ENCODE data around the gene BMPER.

BMPER gene

DNA sequence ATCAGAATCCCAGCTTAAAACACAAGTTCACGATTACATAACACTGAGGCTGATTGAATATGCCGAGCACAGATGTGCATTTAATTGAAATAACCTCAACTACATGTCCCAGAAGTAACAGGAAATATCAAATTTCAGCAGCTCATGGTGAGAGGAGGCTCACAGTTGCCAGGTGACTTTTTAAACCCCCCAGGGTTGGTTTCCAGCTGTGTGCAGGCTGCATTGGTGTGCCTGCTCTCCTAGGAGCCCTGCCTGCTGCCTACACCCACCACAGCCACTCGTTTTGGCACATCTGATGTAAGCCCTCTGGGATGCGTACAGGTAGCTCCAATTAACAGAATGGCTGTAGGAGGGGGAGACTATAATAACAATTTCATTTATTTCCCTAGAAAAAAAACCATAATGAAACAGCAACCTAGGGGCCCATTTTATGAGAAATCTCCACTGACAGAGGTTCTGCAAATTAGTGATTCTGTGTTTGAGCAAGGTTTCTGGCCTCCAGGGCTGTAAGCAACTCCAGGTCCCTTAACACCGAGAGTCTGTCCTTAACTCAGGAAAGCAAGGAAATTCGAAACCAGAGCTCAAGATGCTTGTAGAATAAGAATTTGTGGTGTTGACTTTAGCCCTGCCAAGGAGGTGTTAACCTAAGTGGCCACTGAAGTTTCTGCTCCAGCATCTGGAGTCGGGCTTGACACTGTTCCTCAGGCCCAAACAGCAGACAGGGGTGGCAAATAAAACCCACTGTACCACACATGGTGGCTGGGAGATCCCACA, 161.9 kb downstream of the BMPER start:
- Histone ChIP-seq H3K27me3 (ENCODE audit: control insufficient read depth, insufficient read depth, low read length) (no peaks in the 10 kb centered on the region), H3K36me3 (ENCODE audit: control insufficient read depth, insufficient read depth, low read length) (no peaks in the 10 kb centered on the region), H3K4me3 (ENCODE audit: low read depth, low read length) (no peak overlapping the region), H3K4me1 (ENCODE audit: control insufficient read depth, insufficient read depth, low read length) (peaks cover 31% of the 10 kb centered on the region), H3K9me3 (ENCODE audit: control insufficient read depth, insufficient read depth, low read length) (no peaks in the 10 kb centered on the region), H3K27ac (ENCODE audit: low read depth, low read length) (no peak overlapping the region), H3K9ac (ENCODE audit: low read depth, low read length) (no peak overlapping the region)

DNA sequence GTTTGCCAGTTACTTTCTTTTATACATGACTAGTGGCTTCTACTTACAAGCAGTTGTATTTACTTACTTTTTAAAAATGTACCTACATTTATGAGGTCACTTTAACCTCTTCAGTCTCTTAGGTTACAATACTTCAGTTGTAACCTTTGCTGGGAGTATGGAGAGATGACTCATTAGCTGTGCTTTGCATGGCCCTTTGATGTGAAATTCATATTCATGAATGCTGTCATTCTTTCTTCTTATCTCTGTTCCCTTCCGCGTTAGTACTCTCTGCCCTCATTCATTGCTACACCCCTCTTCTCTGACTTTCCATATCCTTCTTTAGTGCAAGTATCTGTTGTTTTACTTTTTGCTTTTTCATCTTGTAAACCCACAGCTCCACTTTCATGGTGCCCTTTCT, 164.3 kb downstream of the BMPER start:
- H3K27me3 ChIP-seq (ENCODE audit: control insufficient read depth, insufficient read depth, low read length): no peaks in the 10 kb centered on the region
- H3K4me3 ChIP-seq (ENCODE audit: low read depth, low read length): no peak overlapping the region
- H3K9me3 ChIP-seq (ENCODE audit: control insufficient read depth, insufficient read depth, low read length): no peaks in the 10 kb centered on the region
- no peak overlapping the region for H3K27ac ChIP-seq (ENCODE audit: low read depth, low read length)
- H3K36me3 ChIP-seq (ENCODE audit: control insufficient read depth, insufficient read depth, low read length): no peaks in the 10 kb centered on the region
- H3K9ac ChIP-seq (ENCODE audit: low read depth, low read length): no peak overlapping the region
- peaks cover 20% of the 10 kb centered on the region for H3K4me1 ChIP-seq (ENCODE audit: control insufficient read depth, insufficient read depth, low read length)

DNA sequence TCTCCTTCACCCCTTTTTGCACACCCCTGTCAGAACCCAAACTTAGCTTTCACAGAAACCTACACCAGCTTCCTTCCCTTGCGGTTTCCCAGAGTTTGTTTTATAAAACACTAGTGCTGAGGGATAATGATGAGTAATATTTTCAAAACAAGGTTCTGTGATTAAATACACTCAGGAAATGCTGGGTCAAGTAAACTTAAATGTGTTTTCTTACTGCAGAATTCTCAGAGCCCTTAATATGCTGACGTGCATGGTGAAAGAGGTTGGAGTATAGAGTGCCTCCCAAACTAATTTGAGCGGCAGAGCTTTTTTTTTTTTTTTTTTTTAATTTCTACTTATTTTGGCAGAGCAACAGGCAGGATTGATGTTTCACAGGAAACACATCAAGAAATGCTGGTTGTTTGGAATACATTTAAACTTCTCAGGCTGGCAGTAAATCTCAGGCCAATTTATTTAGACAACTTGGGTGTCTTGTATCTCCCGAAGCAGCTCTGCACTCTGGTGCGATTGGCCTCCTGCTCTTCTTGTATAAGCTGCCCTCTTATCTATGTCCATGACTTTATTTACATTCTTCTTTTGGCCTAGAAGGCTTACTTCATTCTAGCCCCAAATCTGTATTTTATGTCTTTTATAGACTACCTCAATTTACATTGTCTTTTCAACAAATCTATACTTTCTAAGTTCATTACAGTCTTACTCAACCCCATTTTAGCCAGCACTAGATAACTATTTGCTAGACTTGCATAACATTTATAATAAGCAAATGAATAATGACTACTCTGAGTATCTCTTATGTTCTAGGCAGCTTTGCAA, 165.4 kb downstream of the BMPER start:
- no peak overlapping the region for H3K27ac ChIP-seq (ENCODE audit: low read depth, low read length)
- no peaks in the 10 kb centered on the region for H3K36me3 ChIP-seq (ENCODE audit: control insufficient read depth, insufficient read depth, low read length)
- H3K4me1 ChIP-seq (ENCODE audit: control insufficient read depth, insufficient read depth, low read length): peaks cover 22% of the 10 kb centered on the region
- no peaks in the 10 kb centered on the region for H3K27me3 ChIP-seq (ENCODE audit: control insufficient read depth, insufficient read depth, low read length)
- no peak overlapping the region for H3K9ac ChIP-seq (ENCODE audit: low read depth, low read length)
- no peak overlapping the region for H3K4me3 ChIP-seq (ENCODE audit: low read depth, low read length)
- H3K9me3 ChIP-seq (ENCODE audit: control insufficient read depth, insufficient read depth, low read length): no peaks in the 10 kb centered on the region

DNA sequence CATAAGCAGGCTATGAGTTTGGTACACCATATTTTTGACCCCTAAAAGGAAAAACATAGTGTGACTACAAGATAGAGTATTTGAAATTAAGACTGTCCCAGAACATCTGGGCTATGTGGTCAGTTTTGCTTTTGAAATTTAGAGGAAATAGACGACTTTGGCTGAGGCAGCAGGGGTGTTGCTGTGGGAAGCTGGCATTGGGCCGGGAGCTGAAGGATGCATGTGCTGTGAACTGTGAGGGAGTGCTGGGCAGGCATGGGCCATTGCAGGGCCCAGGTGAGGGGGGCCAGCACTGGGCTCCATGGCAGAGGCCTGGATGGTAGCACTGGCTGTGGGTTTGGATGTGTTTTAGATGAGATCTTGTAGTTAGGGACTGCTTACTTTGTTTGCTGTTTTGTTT, 168.3 kb downstream of the BMPER start:
- Histone ChIP-seq H3K4me1 (ENCODE audit: control insufficient read depth, insufficient read depth, low read length) (peaks cover 10% of the 10 kb centered on the region), H3K27ac (ENCODE audit: low read depth, low read length) (no peak overlapping the region), H3K27me3 (ENCODE audit: control insufficient read depth, insufficient read depth, low read length) (no peaks in the 10 kb centered on the region), H3K9me3 (ENCODE audit: control insufficient read depth, insufficient read depth, low read length) (no peaks in the 10 kb centered on the region), H3K36me3 (ENCODE audit: control insufficient read depth, insufficient read depth, low read length) (no peaks in the 10 kb centered on the region), H3K9ac (ENCODE audit: low read depth, low read length) (no peak overlapping the region), H3K4me3 (ENCODE audit: low read depth, low read length) (no peak overlapping the region)

DNA sequence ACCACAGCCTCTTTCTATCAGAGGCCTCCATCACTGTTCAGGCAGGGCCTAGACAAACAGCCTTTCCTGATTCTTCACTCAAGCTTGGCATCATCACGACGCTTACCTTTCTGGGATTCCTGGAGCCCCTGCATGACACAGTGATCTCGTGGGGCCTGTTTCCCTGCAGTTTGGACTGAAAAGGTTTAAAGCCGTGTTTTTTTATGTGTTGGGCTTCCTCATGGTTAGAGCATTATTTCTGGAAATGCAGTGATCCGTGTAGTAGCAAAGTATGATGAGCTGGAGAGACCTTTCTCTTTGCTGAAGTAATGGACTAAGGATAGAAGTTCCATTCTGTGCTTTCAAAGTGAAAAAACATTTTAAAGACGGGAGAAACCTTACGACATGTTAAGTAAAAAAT, 169.1 kb downstream of the BMPER start:
- no peaks in the 10 kb centered on the region for H3K36me3 ChIP-seq (ENCODE audit: control insufficient read depth, insufficient read depth, low read length)

DNA sequence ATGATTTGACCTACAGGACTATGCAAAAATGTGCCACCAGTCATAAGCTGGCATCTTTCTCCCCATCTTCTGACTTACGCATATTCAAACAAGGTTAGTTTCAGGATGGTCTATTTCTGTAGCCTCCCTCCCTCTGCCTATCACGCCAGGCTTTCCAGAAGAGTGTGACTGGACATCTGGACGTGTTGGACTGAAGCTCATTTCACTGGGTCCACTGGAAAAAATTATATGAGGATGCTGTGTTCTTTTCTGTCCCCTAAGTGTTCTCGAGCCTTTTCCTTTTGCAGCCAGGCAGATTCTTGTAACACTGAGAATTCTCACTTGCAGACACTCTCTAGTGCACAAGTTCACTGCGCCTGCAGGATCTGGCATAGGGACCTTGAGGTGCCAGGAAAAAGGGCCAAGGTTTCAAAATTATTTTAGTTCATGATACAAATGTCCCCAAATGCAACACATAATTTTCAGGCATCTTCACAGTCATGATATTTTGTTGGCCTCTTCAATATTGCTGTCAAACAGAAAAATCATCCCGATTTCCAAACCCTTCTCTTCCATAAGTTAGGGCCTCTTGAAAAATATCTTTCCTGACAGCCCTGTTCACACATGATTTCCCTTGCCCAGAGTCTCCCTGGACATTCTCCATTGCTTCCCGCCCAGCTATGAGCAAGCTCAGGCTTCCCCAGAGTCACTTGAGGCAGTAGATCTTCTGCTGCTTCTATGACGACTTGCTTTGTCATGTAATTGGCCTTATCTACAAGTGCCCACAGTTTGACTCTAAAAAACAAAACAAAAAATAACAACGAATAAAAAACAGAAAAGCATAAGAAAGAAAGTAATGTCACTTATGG, 170.4 kb downstream of the BMPER start:
- no peak overlapping the region for H3K27ac ChIP-seq (ENCODE audit: low read depth, low read length)
- no peaks in the 10 kb centered on the region for H3K27me3 ChIP-seq (ENCODE audit: control insufficient read depth, insufficient read depth, low read length)
- H3K36me3 ChIP-seq (ENCODE audit: control insufficient read depth, insufficient read depth, low read length): no peaks in the 10 kb centered on the region
- H3K4me1 ChIP-seq (ENCODE audit: control insufficient read depth, insufficient read depth, low read length): peaks cover 10% of the 10 kb centered on the region
- H3K4me3 ChIP-seq (ENCODE audit: low read depth, low read length): no peak overlapping the region
- no peaks in the 10 kb centered on the region for H3K9me3 ChIP-seq (ENCODE audit: control insufficient read depth, insufficient read depth, low read length)
- no peak overlapping the region for H3K9ac ChIP-seq (ENCODE audit: low read depth, low read length)

More for the DNA sequence above, 169.1 kb downstream of the BMPER start:
- H3K9me3 ChIP-seq (ENCODE audit: control insufficient read depth, insufficient read depth, low read length): no peaks in the 10 kb centered on the region
- H3K4me1 ChIP-seq (ENCODE audit: control insufficient read depth, insufficient read depth, low read length): peaks cover 10% of the 10 kb centered on the region
- H3K27me3 ChIP-seq (ENCODE audit: control insufficient read depth, insufficient read depth, low read length): no peaks in the 10 kb centered on the region
- H3K9ac ChIP-seq (ENCODE audit: low read depth, low read length): no peak overlapping the region
- H3K27ac ChIP-seq (ENCODE audit: low read depth, low read length): no peak overlapping the region
- no peak overlapping the region for H3K4me3 ChIP-seq (ENCODE audit: low read depth, low read length)

DNA sequence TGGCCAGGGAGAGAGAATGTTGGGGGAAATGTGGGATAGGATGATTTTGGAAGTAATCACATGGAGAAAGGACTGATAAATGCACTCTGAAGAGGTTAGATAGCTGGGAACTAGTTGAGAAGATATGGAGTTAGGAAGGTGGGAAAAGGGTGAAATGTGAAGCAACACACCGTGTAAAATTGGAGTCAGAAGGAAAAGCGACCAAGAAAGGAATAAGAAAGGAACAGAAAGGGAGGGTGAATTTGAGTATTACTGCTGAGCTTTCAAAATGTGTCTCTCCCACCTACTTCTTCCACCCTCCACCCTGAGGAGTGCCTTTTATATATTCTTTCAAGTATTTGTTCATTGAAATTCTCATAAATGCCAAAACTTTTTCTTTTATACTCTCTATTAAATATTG, 171.8 kb downstream of the BMPER start:
- Histone ChIP-seq H3K4me3 (ENCODE audit: low read depth, low read length) (no peak overlapping the region), H3K4me1 (ENCODE audit: control insufficient read depth, insufficient read depth, low read length) (peaks cover 10% of the 10 kb centered on the region), H3K9ac (ENCODE audit: low read depth, low read length) (no peak overlapping the region), H3K27me3 (ENCODE audit: control insufficient read depth, insufficient read depth, low read length) (no peaks in the 10 kb centered on the region), H3K27ac (ENCODE audit: low read depth, low read length) (no peak overlapping the region), H3K9me3 (ENCODE audit: control insufficient read depth, insufficient read depth, low read length) (no peaks in the 10 kb centered on the region), H3K36me3 (ENCODE audit: control insufficient read depth, insufficient read depth, low read length) (no peaks in the 10 kb centered on the region)

DNA sequence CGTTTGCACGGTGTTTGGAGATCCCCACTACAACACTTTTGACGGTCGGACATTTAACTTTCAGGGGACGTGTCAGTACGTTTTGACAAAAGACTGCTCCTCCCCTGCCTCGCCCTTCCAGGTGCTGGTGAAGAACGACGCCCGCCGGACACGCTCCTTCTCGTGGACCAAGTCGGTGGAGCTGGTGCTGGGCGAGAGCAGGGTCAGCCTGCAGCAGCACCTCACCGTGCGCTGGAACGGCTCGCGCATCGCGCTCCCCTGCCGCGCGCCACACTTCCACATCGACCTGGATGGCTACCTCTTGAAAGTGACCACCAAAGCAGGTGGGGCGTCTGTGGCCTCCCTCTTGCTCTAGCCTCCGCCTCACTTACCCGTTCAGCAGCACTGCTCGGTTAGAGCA, 173.5 kb downstream of the BMPER start:
- H3K36me3 ChIP-seq (ENCODE audit: control insufficient read depth, insufficient read depth, low read length): no peaks in the 10 kb centered on the region

DNA sequence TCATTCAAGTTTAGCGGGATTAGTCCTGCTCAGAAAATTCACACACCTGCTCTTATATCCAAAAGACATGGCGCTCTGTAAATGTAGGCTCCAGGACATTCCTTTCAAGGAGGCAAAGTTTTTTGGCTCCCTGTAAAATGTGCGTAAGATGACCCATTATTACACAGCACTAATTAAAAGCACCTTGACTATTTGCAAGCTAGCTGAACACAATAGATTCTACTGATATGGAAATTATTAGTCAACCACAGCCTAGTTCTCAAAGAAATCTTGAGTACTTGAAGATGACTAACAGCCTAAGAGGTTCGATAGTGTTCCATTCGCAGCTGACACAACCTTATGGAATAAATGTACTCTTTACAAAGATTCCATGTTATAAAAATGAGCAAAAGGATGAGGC, 175.2 kb downstream of the BMPER start:
- peaks cover 8% of the 10 kb centered on the region for H3K4me1 ChIP-seq (ENCODE audit: control insufficient read depth, insufficient read depth, low read length)

More for the DNA sequence above, 173.5 kb downstream of the BMPER start:
- Histone ChIP-seq H3K27ac (ENCODE audit: low read depth, low read length) (no peak overlapping the region), H3K4me3 (ENCODE audit: low read depth, low read length) (no peak overlapping the region), H3K4me1 (ENCODE audit: control insufficient read depth, insufficient read depth, low read length) (peaks cover 10% of the 10 kb centered on the region), H3K9ac (ENCODE audit: low read depth, low read length) (no peak overlapping the region), H3K9me3 (ENCODE audit: control insufficient read depth, insufficient read depth, low read length) (no peaks in the 10 kb centered on the region), H3K27me3 (ENCODE audit: control insufficient read depth, insufficient read depth, low read length) (no peaks in the 10 kb centered on the region)

DNA sequence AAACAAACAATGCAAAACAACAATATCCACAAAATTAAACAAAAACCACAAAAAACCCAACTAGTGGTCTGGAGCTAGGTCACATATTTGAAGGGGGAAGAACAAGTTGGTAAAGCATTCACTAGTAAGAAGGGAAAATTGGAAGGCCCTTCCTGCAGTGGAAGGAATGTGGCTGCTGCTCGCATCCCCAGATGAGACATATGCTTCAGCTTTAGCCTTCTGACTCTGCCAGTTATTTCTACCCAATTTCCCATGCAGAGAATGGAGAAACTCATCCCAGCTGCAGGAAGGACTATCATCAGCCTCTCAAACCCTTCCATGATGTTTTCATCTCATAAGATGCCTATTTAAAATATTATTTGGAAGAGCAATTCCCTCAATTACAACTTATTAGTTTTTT, 176.6 kb downstream of the BMPER start:
- Histone ChIP-seq H3K36me3 (ENCODE audit: control insufficient read depth, insufficient read depth, low read length) (no peaks in the 10 kb centered on the region), H3K27me3 (ENCODE audit: control insufficient read depth, insufficient read depth, low read length) (no peaks in the 10 kb centered on the region), H3K4me3 (ENCODE audit: low read depth, low read length) (no peak overlapping the region), H3K9ac (ENCODE audit: low read depth, low read length) (no peak overlapping the region), H3K9me3 (ENCODE audit: control insufficient read depth, insufficient read depth, low read length) (no peaks in the 10 kb centered on the region), H3K27ac (ENCODE audit: low read depth, low read length) (no peak overlapping the region), H3K4me1 (ENCODE audit: control insufficient read depth, insufficient read depth, low read length) (no peaks in the 10 kb centered on the region)

More for the DNA sequence above, 175.2 kb downstream of the BMPER start:
- Histone ChIP-seq H3K4me3 (ENCODE audit: low read depth, low read length) (no peak overlapping the region), H3K27ac (ENCODE audit: low read depth, low read length) (no peak overlapping the region), H3K27me3 (ENCODE audit: control insufficient read depth, insufficient read depth, low read length) (no peaks in the 10 kb centered on the region), H3K36me3 (ENCODE audit: control insufficient read depth, insufficient read depth, low read length) (no peaks in the 10 kb centered on the region), H3K9me3 (ENCODE audit: control insufficient read depth, insufficient read depth, low read length) (no peaks in the 10 kb centered on the region), H3K9ac (ENCODE audit: low read depth, low read length) (no peak overlapping the region)

Data from HUES48 (cell line).